Measurements from ENCODE around the gene EIF3D.

GRCh38 chr22:36560001-36560400 is 31.0 kb upstream of the EIF3D start:
- no peak for TF ChIP-seq EP300 (IDR thresholded peaks at IDR 0.05)
- no peak for TF ChIP-seq CTCF (IDR thresholded peaks at IDR 0.05)
- no peak for TF ChIP-seq POLR2A (IDR thresholded peaks at IDR 0.05)

Data from upper lobe of left lung (tissue), 4 donors.